IPS-11a (cell line): ENCODE results near the gene EAF1.
"Not testable (repeated sequence)": the region's sequence is repeated elsewhere in the genome, so short reads cannot be mapped to it uniquely, and the experiment has no call there.

Experiments
- H3K4me3 ChIP-seq: one replicate; pipeline ENCODE4 v1.5.1; 2013; ENCODE audit warnings: low read depth, low read length, control low read depth

Gene EAF1

GRCh38 chr3:15427182-15427880 is at the start of gene EAF1, which contains the start of gene METTL6:
Gene EAF1 (plus strand): TSS chr3:15427598. CDS start chr3:15427780, 182 bp downstream.
Gene METTL6 (minus strand): TSS chr3:15427544. CDS start chr3:15426511, 1,033 bp downstream.
- H3K4me3 ChIP-seq = peak within 1 kb of the TSS; percentile 98

- H3K4me3 ChIP-seq = no peak overlapping the region
These were observed 49.2 kb upstream of the EAF1 start for GRCh38 chr3:15377961-15378791.

- H3K4me3 ChIP-seq = no peak overlapping the region
These were observed 46.2 kb upstream of the EAF1 start for GRCh38 chr3:15380980-15381890.

GRCh38 chr3:15382405-15382923 is 44.9 kb upstream of the EAF1 start:
- H3K4me3 ChIP-seq = no peak overlapping the region

GRCh38 chr3:15384510-15385237 is 42.7 kb upstream of the EAF1 start:
- H3K4me3 ChIP-seq = no peak overlapping the region

GRCh38 chr3:15385238-15385695 is 42.1 kb upstream of the EAF1 start:
- not testable (repeated sequence) for H3K4me3 ChIP-seq

- H3K4me3 ChIP-seq = no peak overlapping the region
These were observed 41.3 kb upstream of the EAF1 start for GRCh38 chr3:15385901-15386653.

GRCh38 chr3:15386654-15386955 is 40.8 kb upstream of the EAF1 start:
- H3K4me3 ChIP-seq = not testable (repeated sequence)

GRCh38 chr3:15387171-15387581 is 40.2 kb upstream of the EAF1 start:
- no peak overlapping the region for H3K4me3 ChIP-seq

GRCh38 chr3:15387735-15388134 is 39.7 kb upstream of the EAF1 start:
- H3K4me3 ChIP-seq = no peak overlapping the region

GRCh38 chr3:15388335-15388734 is 39.1 kb upstream of the EAF1 start:
- H3K4me3 ChIP-seq = not testable (repeated sequence)

- H3K4me3 ChIP-seq = no peak overlapping the region
These were observed 36.9 kb upstream of the EAF1 start for GRCh38 chr3:15390460-15390859.

GRCh38 chr3:15391007-15391406 is 36.4 kb upstream of the EAF1 start:
- H3K4me3 ChIP-seq = no peak overlapping the region

- not testable (repeated sequence) for H3K4me3 ChIP-seq
These were observed 34.1 kb upstream of the EAF1 start for GRCh38 chr3:15393252-15393651.

- H3K4me3 ChIP-seq = not testable (repeated sequence)
These were observed 28.7 kb upstream of the EAF1 start for GRCh38 chr3:15398731-15399133.

- no peak overlapping the region for H3K4me3 ChIP-seq
These were observed 27.4 kb upstream of the EAF1 start for GRCh38 chr3:15399970-15400369.

GRCh38 chr3:15401936-15402335 is 25.5 kb upstream of the EAF1 start:
- no peak overlapping the region for H3K4me3 ChIP-seq

- no peak overlapping the region for H3K4me3 ChIP-seq
These were observed 23.9 kb upstream of the EAF1 start for GRCh38 chr3:15403495-15403894.

- no peak overlapping the region for H3K4me3 ChIP-seq
These were observed 23.4 kb upstream of the EAF1 start for GRCh38 chr3:15403965-15404364.

GRCh38 chr3:15404767-15405166 is 22.6 kb upstream of the EAF1 start:
- H3K4me3 ChIP-seq = no peak overlapping the region
